Stimulated activated CD4-positive, alpha-beta T cell treated with anti-CD3 and anti-CD28 coated beads, TNF-alpha, amount 100 ng/mL, for 24 hours (primary cell): ENCODE results near the gene CHAC1.

Experiments used
- DNase-seq, 3 experiments: peaks; one replicate each; pipeline ENCODE4 v3.0.0-alpha.2; 2020; ENCODE audit warnings: low read depth in 3 of 3

The CHAC1 gene

DNA sequence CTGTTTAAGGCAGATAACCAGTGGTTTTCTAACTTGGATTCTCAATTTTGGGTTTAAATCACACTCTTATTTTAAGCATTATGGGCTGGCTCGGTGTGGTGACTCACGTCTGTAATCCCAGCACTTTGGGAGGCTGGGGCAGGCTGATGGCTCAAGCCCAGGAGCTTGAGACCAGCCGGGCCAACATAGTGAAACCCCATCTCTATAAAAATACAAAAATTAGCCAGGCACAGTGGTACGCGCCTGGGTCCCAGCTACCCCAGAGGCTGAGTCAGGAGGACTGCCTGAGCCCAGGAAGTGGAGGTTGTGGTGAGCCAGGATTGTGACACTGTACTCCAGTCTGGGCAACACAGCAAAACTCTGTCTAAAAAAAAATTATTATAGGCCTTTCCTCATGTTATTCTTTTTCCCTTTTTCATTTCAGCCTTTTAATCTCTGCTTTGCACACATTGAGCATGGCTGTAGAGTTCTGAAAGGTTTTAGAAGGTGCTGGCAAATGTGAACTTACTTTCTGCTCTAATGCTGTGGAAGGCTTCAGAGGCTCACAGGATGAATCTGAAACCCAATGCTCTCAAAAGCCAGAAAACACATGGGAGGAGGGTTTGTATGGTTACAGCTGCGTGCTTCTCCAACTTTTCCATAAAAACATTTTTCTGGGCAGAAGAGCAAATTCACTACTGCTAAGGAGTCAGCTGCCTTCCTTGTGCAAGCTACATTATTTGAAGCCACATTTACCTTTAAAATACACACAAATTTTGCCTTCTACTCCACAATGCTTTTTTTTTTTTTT, 32.5 kb downstream of the CHAC1 start:
- DNase-seq, result no peak

DNA sequence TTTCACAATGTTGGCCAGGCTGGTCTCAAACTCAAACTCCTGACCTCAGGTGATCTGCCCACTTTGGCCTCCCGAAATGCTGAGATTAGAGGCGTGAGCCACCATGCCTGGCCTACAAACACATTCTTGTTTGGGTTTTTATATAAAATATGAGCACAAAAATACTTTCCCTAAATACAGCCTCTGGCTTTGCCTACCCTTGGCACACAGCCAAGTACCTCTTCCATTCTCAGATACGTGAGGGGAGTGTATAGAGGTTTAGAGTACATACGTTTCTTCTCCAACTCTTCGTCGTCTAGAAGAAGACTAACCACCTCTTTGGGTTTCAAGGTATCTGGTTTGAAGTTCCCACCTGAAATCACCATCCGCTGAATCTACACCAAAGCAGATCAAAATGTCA, 33.5 kb downstream of the CHAC1 start:
- DNase-seq, result no peak

DNA sequence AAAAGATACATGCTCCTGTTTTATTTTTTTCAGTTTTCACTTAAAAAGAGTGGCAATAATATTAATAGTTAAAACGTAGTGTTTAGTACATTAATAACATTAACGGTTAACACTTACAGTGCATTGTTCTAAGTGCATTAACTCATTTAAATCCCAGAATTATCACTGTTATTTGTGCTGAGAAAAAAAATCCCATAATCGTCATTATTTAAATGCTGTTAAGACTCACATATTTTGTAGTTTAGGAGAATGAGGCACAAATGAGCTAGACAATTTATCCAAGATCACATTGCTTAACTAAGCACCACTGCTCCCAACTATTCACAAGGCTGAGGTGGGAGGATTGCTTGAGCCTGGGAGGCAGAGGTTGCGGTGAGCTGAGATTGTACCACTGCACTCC, 34.9 kb downstream of the CHAC1 start:
- DNase-seq, result no peak

DNA sequence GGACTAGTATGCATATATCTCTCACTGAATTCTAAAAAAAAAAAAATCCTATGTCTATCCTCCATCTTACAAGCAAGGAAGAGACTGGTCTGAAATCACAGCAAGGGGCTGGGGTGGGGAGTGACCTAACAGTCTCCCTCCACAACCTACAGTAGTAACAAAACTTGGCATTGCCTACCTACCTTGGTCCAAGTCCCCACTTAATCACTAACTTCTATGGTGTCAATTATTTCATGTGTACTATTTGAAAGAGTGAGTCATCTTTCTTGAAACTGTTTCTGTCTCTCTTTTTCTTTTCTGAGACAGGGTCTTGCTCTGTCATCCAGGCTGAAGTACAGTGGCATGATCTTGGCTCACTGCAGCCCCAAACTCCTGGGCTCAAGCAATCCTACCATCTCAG, 36.8 kb downstream of the CHAC1 start:
- DNase-seq, result no peak

DNA sequence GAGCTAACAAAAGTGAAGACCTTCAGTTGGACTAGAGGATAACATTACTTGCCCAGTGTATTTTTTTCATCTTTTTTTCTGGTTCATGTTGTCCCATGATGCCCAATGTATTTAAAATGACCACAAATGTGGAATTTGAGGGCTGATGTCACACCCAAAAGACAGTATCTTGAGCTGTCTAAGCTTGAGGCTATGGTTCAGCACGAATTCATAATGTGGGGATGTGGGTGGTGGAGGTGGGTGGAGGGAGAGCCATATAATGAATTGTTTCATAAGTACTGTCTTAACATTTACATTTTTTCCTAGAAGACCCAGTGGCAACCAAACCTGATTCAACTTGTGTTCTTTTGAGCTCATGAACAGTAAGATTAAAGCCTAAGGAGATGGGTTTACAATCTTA, 37.5 kb downstream of the CHAC1 start:
- peak in 1 of 3 experiments; percentile 5 for DNase-seq

DNA sequence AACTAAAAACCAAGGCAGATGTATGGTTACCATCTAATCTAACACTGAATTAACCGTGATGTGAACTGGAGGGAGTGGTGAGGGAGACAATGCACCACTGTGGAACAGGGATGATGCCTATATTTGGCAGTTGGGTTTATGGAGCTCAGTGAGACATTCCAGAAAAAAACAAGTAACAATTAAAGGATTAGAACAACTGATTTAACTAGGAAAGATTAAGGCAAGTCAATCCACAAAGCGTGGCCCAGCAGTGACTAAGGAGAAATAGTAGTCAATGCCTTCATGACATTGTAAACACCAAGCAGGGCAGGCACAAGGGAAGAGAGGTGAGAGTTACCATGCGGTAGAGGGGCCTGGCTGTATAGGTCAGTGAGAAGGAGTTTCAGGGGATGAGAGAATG, 38.1 kb downstream of the CHAC1 start:
- no peak for DNase-seq

DNA sequence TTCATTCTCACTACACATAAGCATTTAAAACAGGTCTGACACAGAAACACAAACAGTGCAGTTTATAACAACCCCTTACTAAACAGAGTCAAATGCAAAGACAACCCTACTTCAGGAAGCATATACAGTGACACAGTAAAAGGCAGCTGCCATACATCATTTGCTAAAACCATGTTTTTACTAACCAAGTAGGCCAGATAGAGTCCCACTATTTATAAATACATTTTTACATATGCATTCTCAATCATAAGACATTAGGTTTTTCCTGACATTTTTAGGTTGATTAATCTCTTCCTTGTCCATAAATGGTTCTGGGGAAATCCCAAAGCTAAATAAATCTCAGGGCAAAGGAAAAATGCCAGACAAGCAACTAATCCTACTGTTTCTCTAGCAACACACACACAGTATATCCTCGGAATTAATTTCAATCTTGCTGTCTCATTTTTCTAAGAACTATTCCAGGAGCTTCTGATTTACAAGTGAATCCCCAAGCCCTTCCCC, 39.0 kb downstream of the CHAC1 start:
- no peak for DNase-seq

DNA sequence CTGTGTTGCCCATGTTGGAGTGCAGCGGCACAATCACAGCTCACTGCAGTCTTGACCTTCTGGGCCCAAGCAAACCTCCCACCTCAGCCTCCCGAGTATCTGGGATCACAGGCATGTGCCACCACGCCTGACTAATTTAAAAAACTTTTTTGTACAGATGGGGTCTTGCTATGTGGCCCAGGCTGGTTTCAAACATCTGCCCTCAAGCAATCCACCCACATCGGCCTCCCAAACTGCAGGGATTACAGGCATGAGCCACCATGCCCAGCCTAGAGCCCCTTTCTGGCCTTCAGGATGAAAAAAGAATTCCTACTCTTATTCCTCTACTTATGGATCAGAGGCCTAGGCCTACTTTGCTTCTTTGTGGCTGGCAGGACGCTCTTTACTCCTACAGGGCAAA, 39.6 kb downstream of the CHAC1 start:
- no peak for DNase-seq

DNA sequence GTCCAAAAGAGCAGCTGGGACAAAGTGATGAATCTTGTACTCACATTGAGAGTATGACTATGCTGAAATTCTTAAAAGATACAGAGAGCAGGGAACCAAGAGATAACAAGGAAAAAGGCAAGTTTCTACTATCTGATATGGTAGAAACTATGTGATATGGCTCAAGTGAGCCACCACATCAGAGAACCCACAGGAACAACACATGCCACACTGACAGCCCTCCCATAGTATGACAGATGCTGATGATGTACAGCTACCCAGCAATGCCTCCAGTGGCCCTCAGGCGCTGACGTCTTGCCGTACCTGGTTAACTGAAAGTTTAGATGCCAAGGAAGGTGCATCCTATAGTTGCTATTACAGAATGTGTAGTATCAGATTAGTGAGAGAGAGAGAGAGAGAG, 42.4 kb downstream of the CHAC1 start:
- no peak for DNase-seq

DNA sequence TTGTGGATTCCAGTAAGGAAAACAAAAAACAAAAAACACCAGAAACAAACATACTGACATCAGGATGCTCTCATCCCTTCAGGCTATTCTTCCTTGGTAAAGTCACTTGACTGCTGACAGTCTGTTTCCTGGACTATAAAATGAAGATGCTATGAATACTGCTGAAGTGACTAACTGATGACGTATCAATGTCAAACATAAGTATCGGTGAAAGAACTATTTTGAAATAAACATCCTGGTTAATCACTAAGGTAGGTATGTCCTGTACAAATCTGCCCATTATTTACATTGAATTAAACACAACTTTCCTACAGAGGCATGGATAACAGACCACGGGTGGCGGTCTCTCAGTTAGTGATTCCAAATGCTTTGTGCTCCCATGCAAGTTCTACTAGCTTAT, 45.9 kb downstream of the CHAC1 start:
- no peak for DNase-seq

DNA sequence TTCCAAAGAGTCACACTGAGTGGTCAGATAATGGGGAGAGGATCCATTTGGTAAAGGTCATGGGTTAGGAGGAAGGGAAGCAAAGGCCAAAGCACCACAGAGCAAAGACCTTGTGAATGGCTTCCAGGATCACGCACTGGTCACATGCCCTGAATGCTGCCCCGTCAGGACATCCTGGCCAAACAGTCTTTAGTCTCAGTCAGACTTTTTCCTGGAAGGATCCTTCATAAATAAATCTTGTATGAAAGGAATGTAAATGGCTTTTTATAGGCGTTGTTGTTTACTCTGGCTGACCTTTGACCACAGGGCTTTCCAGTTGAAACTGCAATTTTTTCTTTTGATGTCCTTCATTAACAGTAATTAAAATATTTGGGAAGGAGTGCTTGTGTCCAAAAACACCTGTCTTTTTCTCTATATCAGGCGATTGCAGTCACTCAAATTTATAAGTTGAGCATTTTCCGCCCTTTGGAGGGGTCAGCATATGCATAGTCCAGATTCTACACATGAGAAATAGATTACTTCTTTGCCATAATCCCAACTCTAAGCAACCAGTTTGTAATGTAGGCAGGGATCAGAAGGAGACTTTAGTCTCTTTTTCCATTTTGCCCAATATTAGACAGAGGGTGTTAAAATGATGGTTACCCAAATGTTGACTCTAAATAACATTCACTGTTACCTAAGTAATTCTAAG, 48.4 kb downstream of the CHAC1 start:
- DNase-seq, result no peak

DNA sequence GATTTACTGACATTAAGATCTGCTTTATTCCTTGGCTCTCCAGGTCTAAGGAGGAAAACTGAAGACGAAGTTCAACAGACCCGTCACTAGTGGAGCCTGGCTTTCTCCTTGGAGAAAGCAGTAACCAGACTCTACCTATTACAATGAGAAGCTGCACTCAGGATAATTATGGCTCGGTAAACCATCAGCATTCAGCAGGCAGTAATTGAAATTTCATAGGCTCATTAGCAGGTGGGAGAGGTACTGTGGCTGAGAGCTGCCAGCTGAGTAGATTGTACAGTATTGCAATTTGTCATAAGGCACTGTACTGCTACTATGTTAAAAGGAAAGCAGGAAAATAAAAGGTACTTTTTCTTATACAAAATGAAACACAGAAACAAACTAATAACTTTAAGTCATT, 51.2 kb downstream of the CHAC1 start:
- DNase-seq, result no peak
